Activated T-cell treated with anti-CD3 and anti-CD28 coated beads, Interleukin-2, amount 50 U/mL, for 4 hours (primary cell): ENCODE data around the gene MFNG. TPM values are rescaled to one million over a fixed set of nuclear protein-coding genes. Genes with fewer than 3 reads are reported as not detected.

Experiments used
- ATAC-seq, 2 donors: fragments of 200-7000 bp; cut with Tn5 transposase; one replicate each; pipeline ENCODE4 v1.10.0; 2021
- DNase-seq: peaks from one replicate; pipeline ENCODE4 v3.0.0-alpha.2; 2020
- H3K27me3 Mint-ChIP-seq: one replicate; pipeline ENCODE4 v1.8.0; 2021; ENCODE audit warnings: low read depth, mixed read lengths
- H3K36me3 Mint-ChIP-seq: one replicate; pipeline ENCODE4 v1.8.0; 2022; ENCODE audit warnings: mixed read lengths; ENCODE audit not compliant: insufficient read depth
- H3K4me1 Mint-ChIP-seq: one replicate; pipeline ENCODE4 v1.8.0; 2021; ENCODE audit warnings: low read depth, mixed read lengths
- H3K4me3 Mint-ChIP-seq: one replicate; pipeline ENCODE4 v1.8.0; 2021; ENCODE audit warnings: mild to moderate bottlenecking, moderate library complexity, mixed read lengths
- H3K9me3 Mint-ChIP-seq: one replicate; pipeline ENCODE4 v1.8.0; 2021; ENCODE audit warnings: mixed read lengths
- total RNA-seq, 3 donors: library from RNA; stranded (reverse); gene quantifications; one replicate each; pipeline ENCODE4 v1.2.1, GENCODE V29; 2021

Gene MFNG
- total RNA-seq, 3 donors from 2014 or later: 157 to 188 (median 184) TPM

DNA sequence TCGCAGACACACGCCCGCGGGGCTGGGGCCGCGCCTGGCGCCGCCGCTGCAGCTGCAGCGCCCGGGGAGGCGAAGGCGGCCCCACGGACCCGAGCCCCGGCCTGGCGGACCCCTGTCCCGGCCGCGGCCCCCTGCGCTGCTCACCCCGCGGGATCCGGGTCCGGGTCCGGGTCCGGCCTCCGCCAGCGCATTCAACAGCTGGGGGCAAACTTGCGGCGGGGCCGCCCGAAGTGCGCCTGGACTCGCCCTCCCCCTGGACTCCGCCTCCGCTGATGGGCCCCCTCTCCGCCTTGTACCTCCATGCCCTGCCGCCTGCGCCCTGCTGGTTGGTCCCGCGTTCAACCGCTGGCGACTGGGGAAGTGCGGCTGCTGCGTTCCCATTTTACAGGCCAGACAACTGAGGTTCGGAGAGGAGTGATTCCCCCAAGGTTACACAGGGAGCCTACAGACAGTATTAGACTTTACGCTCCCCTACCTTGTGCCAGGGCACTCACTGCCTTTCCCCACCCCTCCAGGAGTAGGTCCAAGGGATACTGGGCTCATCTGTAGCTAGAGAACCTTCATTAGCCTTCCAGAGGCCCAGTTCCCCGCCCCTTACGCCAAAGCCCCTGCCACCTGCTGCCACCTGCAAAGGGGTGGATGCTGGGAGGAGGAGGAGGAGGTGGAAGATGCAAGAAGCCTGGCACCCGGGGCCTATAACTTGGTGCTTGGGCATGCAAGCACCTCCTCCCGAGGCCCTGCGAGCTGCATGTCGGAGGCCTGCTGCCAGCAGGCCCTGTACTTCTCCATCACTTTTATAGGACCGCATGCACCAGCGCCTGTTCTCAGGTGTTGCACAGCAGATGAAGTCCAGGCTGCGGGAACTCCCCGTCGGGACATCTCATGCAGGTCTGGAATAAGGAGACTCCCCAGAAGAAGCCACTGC is 58.2 kb downstream of the MFNG start:
- DNase-seq (no peak), ATAC-seq (no peak)
- peaks cover 23% of the 10 kb centered on the region for H3K4me1 Mint-ChIP-seq
- H3K9me3 Mint-ChIP-seq: no peaks in the 10 kb centered on the region
- H3K4me3 Mint-ChIP-seq: peak overlapping the region; percentile 56
- H3K27me3 Mint-ChIP-seq: peaks cover 65% of the 10 kb centered on the region
- no peaks in the 10 kb centered on the region for H3K36me3 Mint-ChIP-seq

DNA sequence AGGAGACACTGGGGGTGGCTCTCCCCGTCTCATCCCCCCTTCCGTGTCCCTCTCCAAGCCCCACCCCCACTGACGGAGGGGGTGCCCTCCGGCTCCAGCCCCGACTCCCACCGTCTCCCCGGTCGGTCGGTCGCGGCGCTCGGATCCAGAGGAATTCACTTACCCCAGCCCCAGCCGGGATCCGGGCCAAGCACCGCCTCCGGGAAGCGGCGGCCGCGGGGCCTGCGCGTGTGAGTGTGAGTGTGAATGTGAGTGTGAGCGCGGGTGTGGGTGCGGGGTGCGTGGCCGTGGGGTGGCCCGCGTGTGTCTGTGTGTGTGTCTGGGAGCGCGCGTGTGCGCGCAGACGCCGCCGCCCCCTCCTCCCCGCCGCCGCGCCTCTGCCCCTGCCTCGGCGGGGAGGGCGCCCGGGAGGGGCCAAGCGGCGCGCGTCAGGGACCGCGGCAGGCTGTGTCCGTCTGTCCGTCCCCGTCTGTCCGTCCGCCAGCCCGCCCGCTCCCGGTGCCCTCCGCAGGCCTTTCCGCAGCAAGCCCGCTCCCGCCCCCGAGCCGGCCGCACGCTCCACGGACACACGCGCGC is 59.0 kb downstream of the MFNG start, which contains the start of gene ELFN2:
Gene ELFN2 (minus strand): TSS at position 345 of the 576 bp plus-strand sequence. CDS start 51,945 bp downstream, outside the sequence.
- no peaks in the 10 kb centered on the region for H3K9me3 Mint-ChIP-seq
- peaks cover 18% of the 10 kb centered on the region for H3K4me1 Mint-ChIP-seq
- H3K4me3 Mint-ChIP-seq: peak within 1 kb of the TSS; percentile 62
- DNase-seq: no peak
- H3K27me3 Mint-ChIP-seq: peaks cover 61% of the 10 kb centered on the region
- peak in 1 of 2 donors; percentile 12 for ATAC-seq
- no peaks in the 10 kb centered on the region for H3K36me3 Mint-ChIP-seq

GRCh38 chr22:37426706-37427134 is 59.5 kb downstream of the MFNG start:
- no peak for DNase-seq
- H3K4me1 Mint-ChIP-seq: peaks cover 14% of the 10 kb centered on the region
- H3K9me3 Mint-ChIP-seq: no peaks in the 10 kb centered on the region
- peaks cover 59% of the 10 kb centered on the region for H3K27me3 Mint-ChIP-seq
- H3K36me3 Mint-ChIP-seq: no peaks in the 10 kb centered on the region
- peak in 1 of 2 donors; percentile 25 for ATAC-seq
- H3K4me3 Mint-ChIP-seq: peak overlapping the region; percentile 62

DNA sequence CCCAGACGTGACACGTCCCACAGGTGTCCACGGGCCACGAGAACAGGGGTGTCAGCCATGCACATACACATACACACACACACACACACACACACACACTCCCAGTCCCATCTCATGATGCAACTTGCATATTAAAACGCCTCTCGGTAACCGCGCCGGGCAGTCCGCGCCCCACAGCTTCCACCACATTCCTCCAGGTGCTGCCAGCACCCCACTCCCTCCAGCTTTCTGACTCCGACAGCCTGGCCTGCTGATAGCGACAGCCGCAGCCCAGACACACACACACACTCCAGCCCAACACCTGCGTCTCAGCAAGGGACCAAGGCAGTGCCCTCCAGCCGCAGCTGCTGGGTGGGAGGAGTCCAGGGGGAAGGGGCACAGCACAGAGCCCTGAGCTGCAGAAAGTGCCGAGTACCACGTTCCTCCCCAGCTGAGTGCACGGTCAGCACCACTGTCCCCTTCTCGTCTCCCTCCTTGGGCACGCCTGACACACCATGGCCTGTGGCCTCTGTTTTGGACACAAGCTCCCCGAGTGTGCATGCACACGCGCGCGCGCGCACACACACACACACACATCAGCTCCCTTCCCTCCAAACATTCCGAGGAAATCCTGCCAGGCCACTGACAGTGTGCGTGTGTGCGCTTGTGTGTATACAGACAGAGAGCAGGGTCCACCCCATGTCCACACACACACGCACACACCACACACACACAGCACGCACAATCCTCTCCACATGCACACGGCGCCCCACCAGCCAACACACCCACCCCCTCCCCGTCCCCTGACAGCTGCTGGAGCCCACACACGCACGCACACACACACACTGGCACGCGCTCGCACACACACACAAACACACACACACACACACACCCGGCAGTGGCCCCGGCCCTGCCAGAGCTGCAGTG is 60.1 kb downstream of the MFNG start:
- Mint-ChIP-seq H3K4me1 (peaks cover 14% of the 10 kb centered on the region), H3K36me3 (no peaks in the 10 kb centered on the region), H3K27me3 (peaks cover 54% of the 10 kb centered on the region), H3K9me3 (no peaks in the 10 kb centered on the region), H3K4me3 (peak overlapping the region; percentile 62)
- ATAC-seq (no peak), DNase-seq (no peak)

DNA sequence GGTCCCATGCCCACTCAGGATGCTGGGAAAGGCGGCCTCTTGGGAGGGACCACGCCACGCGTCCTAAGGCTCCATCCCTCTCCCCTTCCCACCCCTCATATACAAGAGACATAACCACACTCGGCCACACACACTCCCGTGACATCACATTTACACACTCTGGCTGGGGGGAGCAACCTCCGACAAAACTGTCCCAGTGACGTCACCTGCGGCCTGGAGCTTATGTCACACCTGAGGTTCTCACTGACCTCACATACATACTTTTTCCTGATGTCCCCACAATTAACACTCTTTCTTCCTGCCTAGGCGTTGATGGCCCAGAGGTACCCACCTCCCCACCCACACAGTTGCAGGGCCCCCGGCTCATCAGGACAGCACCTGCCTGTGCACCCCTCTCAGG is 60.8 kb downstream of the MFNG start:
- H3K4me3 Mint-ChIP-seq: no peak overlapping the region

GRCh38 chr22:37423283-37423682 is 62.9 kb downstream of the MFNG start:
- Mint-ChIP-seq H3K4me1 (peaks cover 14% of the 10 kb centered on the region), H3K9me3 (no peaks in the 10 kb centered on the region), H3K4me3 (no peak overlapping the region), H3K27me3 (peaks cover 55% of the 10 kb centered on the region), H3K36me3 (no peaks in the 10 kb centered on the region)
- DNase-seq: no peak
- ATAC-seq: no peak

More for the DNA sequence above, 60.8 kb downstream of the MFNG start:
- H3K36me3 Mint-ChIP-seq: no peaks in the 10 kb centered on the region
- DNase-seq: no peak
- no peaks in the 10 kb centered on the region for H3K9me3 Mint-ChIP-seq
- H3K4me1 Mint-ChIP-seq: peaks cover 16% of the 10 kb centered on the region
- peaks cover 55% of the 10 kb centered on the region for H3K27me3 Mint-ChIP-seq
- ATAC-seq: no peak

GRCh38 chr22:37421468-37421877 is 64.7 kb downstream of the MFNG start:
- Mint-ChIP-seq H3K36me3 (no peaks in the 10 kb centered on the region), H3K9me3 (no peaks in the 10 kb centered on the region), H3K4me3 (no peak overlapping the region), H3K27me3 (peaks cover 53% of the 10 kb centered on the region), H3K4me1 (peaks cover 20% of the 10 kb centered on the region)
- ATAC-seq (no peak), DNase-seq (no peak)

DNA sequence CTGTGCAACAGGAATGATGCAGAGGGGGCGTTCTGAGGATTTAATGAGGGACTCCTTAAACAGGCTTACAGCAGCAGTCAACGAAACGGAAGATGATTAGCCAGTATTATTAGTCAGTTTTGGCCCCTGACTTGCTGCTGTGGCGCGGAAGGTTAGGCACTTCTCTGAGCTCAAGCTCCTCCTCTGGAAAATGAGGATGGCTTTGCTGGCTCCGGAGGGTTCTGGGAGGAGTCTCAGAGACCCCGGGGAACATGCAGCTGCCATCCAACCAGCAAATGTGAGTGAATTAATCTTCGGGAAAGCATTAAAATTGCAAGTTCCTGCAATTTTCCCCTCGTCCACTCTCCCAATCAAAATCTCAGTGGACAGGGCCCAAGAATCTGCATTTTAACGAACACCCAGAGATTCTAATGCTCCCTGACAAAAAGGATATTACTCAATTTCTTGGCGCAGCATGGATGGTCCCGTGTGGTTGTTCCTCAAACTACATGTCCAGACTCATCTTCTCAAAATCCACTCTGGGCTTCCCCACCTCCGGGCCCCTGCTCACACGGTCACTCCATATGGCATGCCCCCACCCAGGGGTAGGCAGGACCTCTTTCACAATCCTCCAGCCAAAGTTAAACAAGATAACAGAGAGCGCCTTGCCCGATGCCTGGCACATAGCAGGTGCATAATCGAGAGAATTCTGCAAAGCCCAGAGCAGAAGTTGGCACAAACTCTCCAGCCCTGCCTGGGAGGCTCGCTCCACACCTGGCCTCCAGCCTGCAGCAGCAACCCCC is 65.3 kb downstream of the MFNG start:
- no peaks in the 10 kb centered on the region for H3K9me3 Mint-ChIP-seq
- peaks cover 25% of the 10 kb centered on the region for H3K4me1 Mint-ChIP-seq
- no peaks in the 10 kb centered on the region for H3K36me3 Mint-ChIP-seq
- DNase-seq (no peak), ATAC-seq (no peak)
- peak overlapping the region; percentile 83 for H3K4me3 Mint-ChIP-seq
- H3K27me3 Mint-ChIP-seq: peaks cover 52% of the 10 kb centered on the region

- ATAC-seq (peak; percentile 43 to 53), DNase-seq (no peak)
- Mint-ChIP-seq H3K4me3 (peak overlapping the region; percentile 83), H3K4me1 (peaks cover 26% of the 10 kb centered on the region), H3K27me3 (peaks cover 51% of the 10 kb centered on the region), H3K36me3 (no peaks in the 10 kb centered on the region), H3K9me3 (no peaks in the 10 kb centered on the region)
These were observed 66.1 kb downstream of the MFNG start for GRCh38 chr22:37419969-37420685.

GRCh38 chr22:37419370-37419968 is 66.7 kb downstream of the MFNG start:
- Mint-ChIP-seq H3K9me3 (no peaks in the 10 kb centered on the region), H3K4me1 (peaks cover 26% of the 10 kb centered on the region), H3K27me3 (peaks cover 55% of the 10 kb centered on the region), H3K4me3 (peak overlapping the region; percentile 74), H3K36me3 (no peaks in the 10 kb centered on the region)
- DNase-seq: no peak
- ATAC-seq: peak; percentile 22 to 36
